HL-60 (cell line): ENCODE data around the gene NALCN.

Experiments used
- CTCF ChIP-seq: IDR thresholded peaks from one replicate; pipeline ENCODE4 v1.5.1; 2011; ENCODE audit warnings: low read length, control low read depth, inconsistent platforms; ENCODE audit not compliant: insufficient read depth
- POLR2AphosphoS5 ChIP-seq: IDR thresholded peaks from 2 replicates; pipeline ENCODE4 v1.6.1; 2012; ENCODE audit warnings: low read depth
- REST ChIP-seq: IDR thresholded peaks from 2 replicates; pipeline ENCODE4 v1.6.1; 2012; ENCODE audit warnings: low read depth; ENCODE audit not compliant: insufficient replicate concordance

GRCh38 chr13:101152184-101152583 is 264.1 kb downstream of the NALCN start:
- TF ChIP-seq POLR2AphosphoS5 (no peak), CTCF (no peak), REST (no peak)
